Smooth muscle cell (in vitro differentiated cells): ENCODE measurements around the gene MAGEF1. TPM values are rescaled to one million over a fixed set of nuclear protein-coding genes. Genes with fewer than 3 reads are reported as not detected.

ENCODE experiments used
- DNase-seq: peaks from one replicate; lab custom pipeline; 2025; ENCODE audit not compliant: unreplicated experiment; lab: John Stamatoyannopoulos, UW
- H2AFZ ChIP-seq: fragments of 200-600 bp; sonication (generic); 2 replicates; pipeline ENCODE4 v1.6.0; 2016; ENCODE audit warnings: antibody characterized with exemption, low read depth, mild to moderate bottlenecking
- H3F3A ChIP-seq: fragments of 200-600 bp; sonication (generic); 2 replicates; pipeline ENCODE4 v1.6.0; 2017; ENCODE audit warnings: antibody characterized with exemption, low read depth
- H3K27ac ChIP-seq: fragments of 200-600 bp; sonication (generic); 2 replicates; pipeline ENCODE4 v1.5.1; 2016; ENCODE audit warnings: low read depth, mild to moderate bottlenecking
- H3K27me3 ChIP-seq: fragments of 200-600 bp; sonication (generic); 2 replicates; pipeline ENCODE4 v1.6.1; 2016; ENCODE audit warnings: low read depth, mild to moderate bottlenecking
- H3K36me3 ChIP-seq: fragments of 200-600 bp; sonication (generic); 2 replicates; pipeline ENCODE4 v1.5.1; 2016; ENCODE audit warnings: low read depth
- H3K4me1 ChIP-seq: fragments of 200-600 bp; sonication (generic); 2 replicates; pipeline ENCODE4 v1.5.1; 2016; ENCODE audit warnings: low read depth
- H3K4me2 ChIP-seq: fragments of 200-600 bp; sonication (generic); 2 replicates; pipeline ENCODE4 v1.6.0; 2016; ENCODE audit warnings: mild to moderate bottlenecking
- H3K4me3 ChIP-seq: fragments of 200-600 bp; sonication (generic); 2 replicates; pipeline ENCODE4 v1.5.1; 2016; ENCODE audit warnings: mild to moderate bottlenecking
- H3K79me2 ChIP-seq: fragments of 200-600 bp; sonication (generic); 2 replicates; pipeline ENCODE4 v1.6.0; 2016; ENCODE audit warnings: low read depth, mild to moderate bottlenecking
- H3K9ac ChIP-seq: fragments of 200-600 bp; sonication (generic); 2 replicates; pipeline ENCODE4 v1.6.0; 2016; ENCODE audit warnings: low read depth
- H3K9me3 ChIP-seq: fragments of 200-600 bp; sonication (generic); replicated peaks from 2 replicates; pipeline ENCODE4 v1.5.1; 2016; ENCODE audit warnings: low read depth
- H4K20me1 ChIP-seq: fragments of 200-600 bp; sonication (generic); 2 replicates; pipeline ENCODE4 v1.6.0; 2016; ENCODE audit warnings: low read depth
- WGBS: methylation state at CpG from one replicate; pipeline ENCODE4 v1.1.7; 2016; ENCODE audit warnings: low lambda C conversion rate; 5-methylcytosine and 5-hydroxymethylcytosine counted together
- polyA plus RNA-seq: library from polyadenylated mRNA; unstranded; fragments of >200 nt; fragmentation: Nextera tagmentation; extraction: Ambion mirVana; gene quantifications from 2 replicates; pipeline ENCODE4 v1.2.1, GENCODE V29; 2016
- total RNA-seq: library from RNA; depleted of rRNA; stranded (reverse); fragments of >200 nt; gene quantifications from 2 replicates; pipeline ENCODE4 v1.2.3, GENCODE V29; 2014
- TF ChIP-seq, protein P1 (sequence below): fragments of 200-600 bp; sonication (generic); IDR thresholded peaks from 2 replicates; pipeline ENCODE4 v1.5.1; 2017; ENCODE audit warnings: borderline replicate concordance, mild to moderate bottlenecking, antibody characterized with exemption; ENCODE audit not compliant: insufficient read depth, poor library complexity, severe bottlenecking

Gene MAGEF1
- total and polyA plus RNA-seq, 2 experiments from 2014 or later = 37.0 to 52.7 TPM

DNA sequence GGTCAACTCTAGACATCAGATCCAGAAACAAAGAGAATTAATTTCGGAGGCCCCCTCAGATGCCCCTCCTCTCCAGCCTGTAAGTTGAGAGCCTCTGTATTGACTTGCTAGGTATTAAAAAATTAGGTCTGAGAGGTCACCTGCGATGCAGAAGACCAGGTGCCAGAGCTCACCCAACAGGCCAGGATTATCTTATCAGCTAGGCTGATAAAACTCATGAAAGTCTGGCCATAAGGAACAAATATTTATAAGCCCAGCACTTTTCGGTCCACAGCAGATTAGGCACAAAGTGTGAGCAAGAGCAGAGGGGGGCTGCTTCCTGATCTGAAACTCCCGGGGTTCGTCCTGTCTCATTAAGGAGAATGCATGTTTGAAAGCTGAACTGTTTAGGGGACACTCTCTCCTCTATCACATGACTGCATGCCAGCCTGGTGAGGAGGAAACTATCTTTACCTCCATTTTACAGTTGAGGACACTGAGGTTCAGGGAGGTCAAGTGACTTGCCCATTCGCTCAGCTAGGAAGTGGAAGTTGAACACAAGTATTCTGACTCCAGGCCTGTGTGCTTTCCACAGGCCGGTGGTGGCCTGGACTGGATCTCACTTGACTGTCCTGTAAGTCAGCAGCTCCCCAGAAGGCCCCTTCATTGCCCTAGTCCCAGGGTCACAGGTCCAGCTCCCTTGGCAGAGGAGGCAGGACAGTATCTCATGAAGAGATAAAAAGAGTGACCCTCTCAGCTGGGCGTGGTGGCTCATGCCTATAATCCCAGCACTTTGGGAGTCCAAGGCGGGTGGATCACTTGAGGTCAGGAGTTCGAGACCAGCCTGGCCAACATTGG lies 39.6 kb upstream of the MAGEF1 start:
- WGBS = 82% methylated on average over 10 of the region's 10 CpGs
- H4K20me1 ChIP-seq = no peaks in the 10 kb centered on the region
- no peak overlapping the region for H3K4me3 ChIP-seq
- no peaks in the 10 kb centered on the region for H3K9me3 ChIP-seq
- H2AFZ ChIP-seq = no peak overlapping the region
- no peak overlapping the region for H3K27ac ChIP-seq
- H3K4me2 ChIP-seq = no peak overlapping the region
- no peaks in the 10 kb centered on the region for H3K36me3 ChIP-seq
- H3K79me2 ChIP-seq = no peaks in the 10 kb centered on the region
- TF ChIP-seq, protein P1, sequence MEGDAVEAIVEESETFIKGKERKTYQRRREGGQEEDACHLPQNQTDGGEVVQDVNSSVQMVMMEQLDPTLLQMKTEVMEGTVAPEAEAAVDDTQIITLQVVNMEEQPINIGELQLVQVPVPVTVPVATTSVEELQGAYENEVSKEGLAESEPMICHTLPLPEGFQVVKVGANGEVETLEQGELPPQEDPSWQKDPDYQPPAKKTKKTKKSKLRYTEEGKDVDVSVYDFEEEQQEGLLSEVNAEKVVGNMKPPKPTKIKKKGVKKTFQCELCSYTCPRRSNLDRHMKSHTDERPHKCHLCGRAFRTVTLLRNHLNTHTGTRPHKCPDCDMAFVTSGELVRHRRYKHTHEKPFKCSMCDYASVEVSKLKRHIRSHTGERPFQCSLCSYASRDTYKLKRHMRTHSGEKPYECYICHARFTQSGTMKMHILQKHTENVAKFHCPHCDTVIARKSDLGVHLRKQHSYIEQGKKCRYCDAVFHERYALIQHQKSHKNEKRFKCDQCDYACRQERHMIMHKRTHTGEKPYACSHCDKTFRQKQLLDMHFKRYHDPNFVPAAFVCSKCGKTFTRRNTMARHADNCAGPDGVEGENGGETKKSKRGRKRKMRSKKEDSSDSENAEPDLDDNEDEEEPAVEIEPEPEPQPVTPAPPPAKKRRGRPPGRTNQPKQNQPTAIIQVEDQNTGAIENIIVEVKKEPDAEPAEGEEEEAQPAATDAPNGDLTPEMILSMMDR = no peak
- DNase-seq = no peak
- no peaks in the 10 kb centered on the region for H3K27me3 ChIP-seq
- peaks cover 4% of the 10 kb centered on the region for H3K4me1 ChIP-seq
- H3K9ac ChIP-seq = no peak overlapping the region
- H3F3A ChIP-seq = peaks cover 1% of the 10 kb centered on the region

DNA sequence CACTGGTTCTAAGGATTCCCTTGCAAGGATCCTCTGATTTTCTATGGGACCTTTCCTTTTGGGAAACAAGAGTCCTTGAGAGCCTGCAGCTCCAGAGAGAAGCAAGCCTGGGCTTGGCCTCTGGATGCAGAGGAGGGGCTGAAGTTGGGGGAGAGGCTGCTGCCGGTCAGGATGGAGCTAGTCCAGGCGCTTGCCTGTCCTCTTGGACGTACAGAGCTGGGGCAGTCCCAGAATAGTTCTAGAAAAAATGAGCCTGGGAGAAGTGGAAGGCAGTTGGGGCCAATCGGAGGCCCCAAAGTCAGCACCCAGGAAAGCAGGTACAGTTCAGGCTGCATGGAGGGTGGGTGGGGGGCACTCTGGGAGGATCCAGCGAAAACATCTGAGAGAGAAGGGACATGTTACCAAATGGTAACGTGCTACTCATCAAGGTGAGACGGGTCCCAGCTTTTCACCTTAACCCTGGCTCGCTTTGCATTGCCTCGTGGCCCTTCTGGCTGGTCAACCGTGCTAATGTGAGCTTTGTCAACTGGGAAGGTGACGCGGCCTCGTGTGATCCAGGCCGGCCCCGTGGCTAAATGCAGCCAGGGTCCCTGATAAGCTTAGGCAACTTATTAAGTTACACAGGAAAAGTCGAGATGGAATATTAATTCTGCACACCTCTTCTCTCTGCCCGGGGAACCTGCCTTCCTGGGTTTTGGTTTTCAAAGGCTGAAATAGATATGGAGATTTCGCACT lies 38.7 kb upstream of the MAGEF1 start:
- WGBS = 78% methylated on average over 17 of the region's 18 CpGs
- Histone ChIP-seq H3K9ac (no peak overlapping the region), H3K4me3 (no peak overlapping the region), H3K4me1 (peaks cover 4% of the 10 kb centered on the region), H3K27ac (no peak overlapping the region), H3K4me2 (no peak overlapping the region), H3K36me3 (no peaks in the 10 kb centered on the region), H3K27me3 (no peaks in the 10 kb centered on the region), H4K20me1 (no peaks in the 10 kb centered on the region), H3K79me2 (no peaks in the 10 kb centered on the region), H3K9me3 (no peaks in the 10 kb centered on the region), H2AFZ (no peak overlapping the region), H3F3A (no peaks in the 10 kb centered on the region)
- TF ChIP-seq, protein P1 = no peak
- no peak for DNase-seq

DNA sequence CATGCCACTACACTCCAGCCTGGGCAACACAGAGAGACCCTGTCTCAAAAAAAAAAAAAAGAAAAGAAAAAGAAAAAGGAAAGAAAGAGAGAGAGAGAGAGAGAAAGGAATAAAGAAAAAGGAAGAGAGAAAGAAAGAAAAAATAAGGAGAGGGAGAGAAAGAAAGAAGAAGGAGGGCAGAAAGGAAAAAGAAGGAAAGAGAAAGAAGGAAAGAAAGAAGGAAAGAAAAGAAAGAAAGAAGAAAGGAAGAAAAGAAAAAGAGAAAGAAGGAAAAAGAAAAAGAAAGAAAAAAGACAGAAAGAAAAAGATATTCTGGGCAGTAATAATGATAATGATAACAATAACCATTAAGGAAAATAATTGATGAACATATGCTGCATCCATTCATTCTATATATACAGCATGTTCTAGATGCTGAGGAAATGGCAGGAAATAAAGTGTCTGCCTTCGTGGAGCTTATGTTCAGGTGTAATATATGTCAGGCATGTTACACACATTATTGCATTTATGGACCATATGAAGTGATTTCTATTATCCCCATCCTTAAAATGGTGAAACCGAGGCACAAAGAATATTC lies 37.4 kb upstream of the MAGEF1 start:
- Histone ChIP-seq H3K36me3 (no peaks in the 10 kb centered on the region), H3K27ac (no peak overlapping the region), H2AFZ (no peak overlapping the region), H3K9me3 (no peaks in the 10 kb centered on the region), H3K79me2 (no peaks in the 10 kb centered on the region), H3F3A (no peaks in the 10 kb centered on the region), H4K20me1 (no peaks in the 10 kb centered on the region), H3K9ac (no peak overlapping the region), H3K4me3 (no peak overlapping the region), H3K4me1 (peaks cover 4% of the 10 kb centered on the region), H3K4me2 (no peak overlapping the region), H3K27me3 (no peaks in the 10 kb centered on the region)
- TF ChIP-seq, protein P1 = no peak
- no peak for DNase-seq
- WGBS = 88% methylated on average over 2 of the region's 2 CpGs
